ENCODE data around the gene HCN1.

- TF ChIP-seq CTCF (IDR thresholded peaks at IDR 0.05) = no peak
- TF ChIP-seq POLR2A (IDR thresholded peaks at IDR 0.05) = no peak
- no peak for TF ChIP-seq POLR2AphosphoS5 (IDR thresholded peaks at IDR 0.05)
Observed at GRCh38 chr5:45695804-45696156, 400 bp downstream of the HCN1 start.

All from suprapubic skin (tissue), 4 donors.